Measurements from ENCODE around the gene LRRC8B.

Gene LRRC8B

DNA sequence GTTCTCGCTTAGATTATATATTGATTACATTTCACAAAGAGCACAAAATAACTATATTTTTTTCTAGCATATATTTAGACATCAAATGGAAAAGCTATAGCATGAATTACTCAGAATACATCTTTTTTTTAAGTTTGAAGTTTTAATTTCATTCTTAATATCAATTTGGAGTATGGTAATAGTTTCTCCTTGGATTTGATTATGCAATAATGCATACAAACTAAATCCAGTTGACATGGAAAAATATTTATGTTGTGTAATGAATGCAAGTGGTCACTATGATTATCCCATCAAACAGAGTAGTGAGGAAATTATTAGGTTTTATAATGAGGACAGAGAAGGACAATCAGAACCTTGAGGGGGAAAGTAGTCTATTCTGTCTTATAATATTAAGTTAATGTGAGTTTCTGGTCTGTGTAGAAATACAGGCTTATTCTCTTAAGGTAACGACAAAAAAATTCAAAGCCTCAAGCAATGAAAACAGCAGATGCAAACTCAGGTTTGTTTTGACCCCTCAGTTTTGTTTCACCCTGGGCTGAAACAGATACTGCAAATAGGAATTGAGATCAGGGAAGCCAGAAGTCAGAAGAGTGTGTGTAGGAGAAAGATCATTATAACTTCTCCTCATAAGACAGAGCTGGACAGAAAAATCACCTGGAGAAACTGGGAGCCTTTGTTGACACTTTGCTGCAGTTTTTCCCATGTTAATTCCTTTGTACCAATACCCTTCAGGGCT lies 23.7 kb downstream of the LRRC8B start:
- no peak overlapping the region for H3K4me3 ChIP-seq (ENCODE audit: low read depth, low read length)
- TF ChIP-seq, protein P1, sequence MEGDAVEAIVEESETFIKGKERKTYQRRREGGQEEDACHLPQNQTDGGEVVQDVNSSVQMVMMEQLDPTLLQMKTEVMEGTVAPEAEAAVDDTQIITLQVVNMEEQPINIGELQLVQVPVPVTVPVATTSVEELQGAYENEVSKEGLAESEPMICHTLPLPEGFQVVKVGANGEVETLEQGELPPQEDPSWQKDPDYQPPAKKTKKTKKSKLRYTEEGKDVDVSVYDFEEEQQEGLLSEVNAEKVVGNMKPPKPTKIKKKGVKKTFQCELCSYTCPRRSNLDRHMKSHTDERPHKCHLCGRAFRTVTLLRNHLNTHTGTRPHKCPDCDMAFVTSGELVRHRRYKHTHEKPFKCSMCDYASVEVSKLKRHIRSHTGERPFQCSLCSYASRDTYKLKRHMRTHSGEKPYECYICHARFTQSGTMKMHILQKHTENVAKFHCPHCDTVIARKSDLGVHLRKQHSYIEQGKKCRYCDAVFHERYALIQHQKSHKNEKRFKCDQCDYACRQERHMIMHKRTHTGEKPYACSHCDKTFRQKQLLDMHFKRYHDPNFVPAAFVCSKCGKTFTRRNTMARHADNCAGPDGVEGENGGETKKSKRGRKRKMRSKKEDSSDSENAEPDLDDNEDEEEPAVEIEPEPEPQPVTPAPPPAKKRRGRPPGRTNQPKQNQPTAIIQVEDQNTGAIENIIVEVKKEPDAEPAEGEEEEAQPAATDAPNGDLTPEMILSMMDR (IDR thresholded peaks at IDR 0.05; ENCODE audit: borderline replicate concordance, insufficient read depth, low read depth, low read length), result no peak

- H3K4me3 ChIP-seq (ENCODE audit: low read depth, low read length), result no peak overlapping the region
- TF ChIP-seq, protein P1 (IDR thresholded peaks at IDR 0.05; ENCODE audit: borderline replicate concordance, insufficient read depth, low read depth, low read length), result no peak
Observed at GRCh38 chr1:89550995-89551394, 26.4 kb downstream of the LRRC8B start.

DNA sequence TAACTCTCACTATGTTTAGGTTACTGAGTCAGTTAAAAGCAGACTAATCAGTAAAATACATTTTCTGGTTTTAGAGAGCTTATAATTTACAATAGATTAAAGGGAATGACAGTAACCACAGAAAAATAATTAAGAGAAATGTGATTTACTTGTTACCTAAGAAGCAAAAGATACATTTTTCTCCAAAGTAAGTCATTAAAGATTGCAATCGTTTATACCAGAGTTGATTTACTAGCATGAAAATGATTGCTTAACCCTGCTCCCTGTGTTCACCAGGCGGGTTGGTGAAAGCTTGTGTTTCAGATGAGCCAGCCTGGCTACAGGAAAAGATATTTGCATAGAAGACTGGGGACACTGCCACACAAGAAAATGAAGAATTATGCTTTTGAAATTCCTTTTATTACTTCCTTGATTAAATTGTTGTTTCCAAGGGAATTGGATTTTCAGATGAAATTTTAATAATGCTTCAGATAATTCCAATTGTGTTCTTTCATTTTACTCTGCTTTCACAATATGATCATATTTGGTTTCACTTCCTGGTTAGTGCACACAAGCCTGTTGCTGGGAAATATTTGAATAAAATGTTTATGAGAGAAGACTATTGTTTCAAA lies 27.9 kb downstream of the LRRC8B start:
- TF ChIP-seq, protein P1 (IDR thresholded peaks at IDR 0.05; ENCODE audit: borderline replicate concordance, insufficient read depth, low read depth, low read length), result no peak
- no peak overlapping the region for H3K4me3 ChIP-seq (ENCODE audit: low read depth, low read length)

GRCh38 chr1:89553157-89553556 lies 28.5 kb downstream of the LRRC8B start:
- TF ChIP-seq, protein P1 (IDR thresholded peaks at IDR 0.05; ENCODE audit: borderline replicate concordance, insufficient read depth, low read depth, low read length), result no peak
- no peak overlapping the region for H3K4me3 ChIP-seq (ENCODE audit: low read depth, low read length)

DNA sequence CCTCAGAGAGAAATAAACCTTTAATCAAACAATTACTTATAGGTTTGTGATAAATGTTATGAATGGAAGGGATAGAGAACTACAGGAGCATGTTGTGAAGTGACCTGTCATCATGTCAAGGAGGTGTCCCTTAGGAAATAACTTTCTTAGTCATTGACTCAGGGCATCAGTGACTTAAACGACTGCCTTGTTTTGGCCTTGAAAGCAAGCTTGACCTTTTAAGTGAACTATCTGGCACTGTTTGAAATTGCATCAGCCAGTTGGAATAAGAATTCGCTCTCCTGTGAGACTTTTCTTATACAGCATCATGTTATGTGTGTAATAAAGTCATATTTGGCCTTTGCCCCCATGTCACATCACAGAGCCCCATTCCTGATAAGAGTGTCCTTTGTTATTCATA lies 30.9 kb downstream of the LRRC8B start:
- no peak overlapping the region for H3K4me3 ChIP-seq (ENCODE audit: low read depth, low read length)
- TF ChIP-seq, protein P1 (IDR thresholded peaks at IDR 0.05; ENCODE audit: borderline replicate concordance, insufficient read depth, low read depth, low read length), result no peak

GRCh38 chr1:89556726-89557444 lies 32.3 kb downstream of the LRRC8B start:
- H3K4me3 ChIP-seq (ENCODE audit: low read depth, low read length), result no peak overlapping the region
- TF ChIP-seq, protein P1 (IDR thresholded peaks at IDR 0.05; ENCODE audit: borderline replicate concordance, insufficient read depth, low read depth, low read length), result no peak
